Measurements from ENCODE around the gene UGT1A9. TPM values are rescaled to one million over a fixed set of nuclear protein-coding genes. Genes with fewer than 3 reads are reported as not detected.

The UGT1A9 gene
- total and polyA plus RNA-seq, 9 donors = 0.36 TPM; not detected in 8

DNA sequence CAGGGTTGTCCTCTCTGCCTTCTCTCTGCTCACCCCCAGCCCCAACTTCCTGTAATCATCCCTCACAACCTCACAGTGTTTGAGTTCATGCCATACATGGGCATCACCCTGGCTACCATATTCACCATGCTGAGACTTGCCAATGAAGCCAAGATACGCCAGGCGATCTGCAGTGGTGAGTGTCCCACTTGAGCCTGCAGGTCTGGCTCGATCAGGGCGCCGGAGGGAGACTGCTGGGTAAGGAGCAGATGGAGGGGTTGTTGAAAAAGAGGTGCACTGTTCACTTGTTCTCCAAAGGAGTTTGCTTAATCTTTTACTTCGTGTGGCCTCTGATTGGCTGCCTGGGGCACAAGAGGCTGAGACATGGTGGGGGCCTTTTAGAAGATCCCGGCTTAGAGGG, 121.0 kb downstream of the UGT1A9 start:
- Histone ChIP-seq H3K27ac (no peak overlapping the region), H3K27me3 (no peaks in the 10 kb centered on the region), H3K9me3 (no peaks in the 10 kb centered on the region), H3K4me1 (ENCODE audit: insufficient read depth) (no peaks in the 10 kb centered on the region), H3K36me3 (no peaks in the 10 kb centered on the region), H3K4me3 (no peak overlapping the region)
- DNase-seq = no peak
- intact Hi-C loops (cut with DNase I) = no loop called here
- no peak for TF ChIP-seq POLR2A (IDR thresholded peaks at IDR 0.05)
- no peak for TF ChIP-seq EP300 (IDR thresholded peaks at IDR 0.05)
- no peak for TF ChIP-seq CTCF (IDR thresholded peaks at IDR 0.05)
- 87 to 91% (median 90%) methylated on average over 7 of the region's 7 CpGs for WGBS, 3 donors

DNA sequence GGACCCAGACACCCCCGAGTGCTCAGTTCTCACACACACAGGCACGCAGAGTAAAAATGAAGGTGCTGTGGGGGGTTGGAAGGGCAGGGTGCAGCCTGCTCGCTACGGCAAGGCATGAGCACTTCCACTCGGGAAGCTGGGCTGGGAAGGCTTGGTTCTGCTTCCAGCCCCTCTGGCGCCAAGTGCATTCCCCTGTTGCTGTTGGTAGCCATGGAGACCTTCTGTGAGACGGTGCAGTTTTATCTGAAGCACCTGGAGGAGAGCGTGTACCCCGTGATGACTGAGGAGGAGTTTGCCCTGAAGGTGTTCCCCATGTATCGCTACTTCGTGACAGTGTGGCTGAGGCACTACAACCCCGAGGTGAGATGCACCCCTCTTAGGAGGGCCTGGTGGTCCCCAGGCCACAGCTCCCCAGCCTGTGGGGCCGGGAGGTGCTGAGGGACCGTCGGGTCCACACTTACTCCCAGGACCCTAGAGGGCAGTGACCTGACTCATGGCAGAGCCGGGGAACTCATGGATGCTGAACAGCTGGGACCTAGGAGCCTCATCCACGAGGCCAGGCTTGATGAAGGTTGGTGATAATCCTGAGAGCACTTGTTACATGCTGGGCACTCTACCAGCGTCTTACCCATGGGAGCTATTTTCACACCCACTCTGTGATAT, 121.9 kb downstream of the UGT1A9 start:
- Histone ChIP-seq H3K9me3 (no peaks in the 10 kb centered on the region), H3K36me3 (no peaks in the 10 kb centered on the region), H3K4me3 (no peak overlapping the region), H3K27me3 (no peaks in the 10 kb centered on the region), H3K4me1 (ENCODE audit: insufficient read depth) (no peaks in the 10 kb centered on the region), H3K27ac (no peak overlapping the region)
- TF ChIP-seq CTCF (IDR thresholded peaks at IDR 0.05) = no peak
- TF ChIP-seq EP300 (IDR thresholded peaks at IDR 0.05) = no peak
- TF ChIP-seq POLR2A (IDR thresholded peaks at IDR 0.05) = no peak
- WGBS, 3 donors = 62 to 66% (median 64%) methylated on average over 15 to 18 of the region's 18 CpGs
- DNase-seq = no peak
- intact Hi-C loops (cut with DNase I) = no loop called here

DNA sequence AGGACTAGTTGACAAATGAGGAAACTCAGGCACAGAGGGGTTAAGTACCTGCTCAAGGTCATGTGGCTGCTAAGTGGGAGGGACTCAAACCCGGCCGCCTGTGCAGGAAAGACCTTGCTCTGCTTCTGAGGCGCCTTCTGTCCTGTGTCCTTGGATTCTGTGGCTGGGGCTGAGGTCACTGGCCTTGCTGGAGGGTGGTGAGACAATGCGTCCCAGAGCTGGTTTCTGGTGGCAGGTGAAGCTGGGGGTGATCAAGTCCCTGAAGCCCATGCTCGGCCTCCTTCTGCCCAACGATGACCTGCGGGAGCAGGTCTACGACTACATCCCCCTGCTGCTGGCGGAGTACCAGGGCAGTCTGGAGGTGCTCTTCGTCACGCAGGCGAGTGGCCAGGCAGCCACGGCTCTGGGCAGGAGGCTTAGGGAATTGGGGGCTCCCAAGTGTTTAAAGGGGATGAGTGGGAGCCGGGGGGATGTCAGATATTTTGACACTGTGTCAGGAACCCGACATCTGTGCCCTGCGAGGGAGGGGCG, 122.5 kb downstream of the UGT1A9 start:
- Histone ChIP-seq H3K4me3 (no peak overlapping the region), H3K4me1 (ENCODE audit: insufficient read depth) (no peaks in the 10 kb centered on the region), H3K9me3 (no peaks in the 10 kb centered on the region), H3K27ac (no peak overlapping the region), H3K27me3 (no peaks in the 10 kb centered on the region), H3K36me3 (no peaks in the 10 kb centered on the region)
- WGBS, 3 donors = 59 to 66% (median 64%) methylated on average over 17 of the region's 17 CpGs
- intact Hi-C loops (cut with DNase I) = no loop called here
- no peak for TF ChIP-seq EP300 (IDR thresholded peaks at IDR 0.05)
- TF ChIP-seq POLR2A (IDR thresholded peaks at IDR 0.05) = no peak
- no peak for TF ChIP-seq CTCF (IDR thresholded peaks at IDR 0.05)
- no peak for DNase-seq

DNA sequence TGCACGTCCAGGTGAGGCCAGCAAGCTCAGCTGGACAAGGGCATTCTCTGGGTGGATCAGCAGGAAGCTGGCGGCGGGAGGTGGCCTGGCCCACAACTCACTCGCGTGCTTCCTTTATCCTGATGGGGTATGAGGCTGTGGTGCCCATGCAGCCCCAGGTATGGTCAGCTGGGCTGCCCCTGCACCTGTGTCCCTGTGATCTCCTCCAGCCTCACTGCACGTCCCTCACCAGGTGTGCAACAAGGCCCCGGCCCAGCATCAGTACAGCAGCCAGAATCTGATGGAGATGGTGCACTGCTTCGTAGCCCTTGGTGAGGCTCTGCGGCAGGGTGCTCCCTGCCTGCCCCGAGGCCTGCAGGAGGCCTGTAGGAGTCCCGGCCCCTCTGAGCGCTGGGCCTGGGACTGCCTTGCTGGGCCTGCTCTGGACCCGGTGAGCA, 124.1 kb downstream of the UGT1A9 start:
- Histone ChIP-seq H3K36me3 (no peaks in the 10 kb centered on the region), H3K9me3 (no peaks in the 10 kb centered on the region), H3K27ac (no peak overlapping the region), H3K4me3 (no peak overlapping the region), H3K27me3 (no peaks in the 10 kb centered on the region), H3K4me1 (ENCODE audit: insufficient read depth) (no peaks in the 10 kb centered on the region)
- intact Hi-C loops (cut with DNase I) = no loop called here
- 88 to 96% (median 92%) methylated on average over 13 of the region's 13 CpGs for WGBS, 3 donors
- DNase-seq = no peak
- TF ChIP-seq CTCF (IDR thresholded peaks at IDR 0.05) (no peak), POLR2A (IDR thresholded peaks at IDR 0.05) (no peak), EP300 (IDR thresholded peaks at IDR 0.05) (no peak)
